HCT116 (cell line): ENCODE results near the gene ARRDC2.

ENCODE experiments used
- CTCF ChIP-seq, 3 experiments: fragments of 200-600 bp in 1 of 3; sonication (generic) in 1 of 3; IDR thresholded peaks in 2 of 3; conservative IDR thresholded peaks in 1 of 3; 2 replicates each; pipeline ENCODE4 v1.5.1; 2012 to 2017; ENCODE audit warnings: low read depth in 2 of 3, low read length in 2 of 3, antibody characterized with exemption in 1 of 3, borderline replicate concordance in 1 of 3, control low read depth in 1 of 3, mild to moderate bottlenecking in 1 of 3, mixed read lengths in 1 of 3, mixed run types in 1 of 3, moderate library complexity in 1 of 3; ENCODE audit not compliant: insufficient read depth in 1 of 3
- EZH2 ChIP-seq: fragments of 200-600 bp; sonication (generic); IDR thresholded peaks from 2 replicates; pipeline ENCODE4 v1.6.1; 2017; ENCODE audit warnings: antibody characterized with exemption, mixed run types
- POLR2A ChIP-seq: IDR thresholded peaks from 2 replicates; pipeline ENCODE4 v1.7.0; 2011; ENCODE audit warnings: borderline replicate concordance; ENCODE audit not compliant: insufficient read depth, insufficient read length; ENCODE audit errors: extremely low read depth

- no peak for TF ChIP-seq EZH2
- no peak for TF ChIP-seq POLR2A
- no peak for TF ChIP-seq CTCF (IDR thresholded peaks at IDR 0.05 in 2 of 3, conservative IDR thresholded peaks at IDR 0.05 in 1 of 3; ENCODE audit: borderline replicate concordance in 1 of 3, insufficient read depth in 1 of 3, low read depth in 2 of 3, low read length in 2 of 3)
These were observed 33.1 kb downstream of the ARRDC2 start for GRCh38 chr19:18041054-18041453.
